Panc1 (cell line): ENCODE results near the gene AGER. TPM values are rescaled to one million over a fixed set of nuclear protein-coding genes. Genes with fewer than 3 reads are reported as not detected.

ENCODE experiments used
- ATAC-seq: fragments of 200-7000 bp; cut with Tn5 transposase; 2 replicates; pipeline ENCODE4 v1.9.1; 2020; ENCODE audit warnings: mild to moderate bottlenecking, moderate library complexity
- BruUV-seq: library from RNA; stranded (reverse); fragments of 400-500 nt; replicated peaks from 2 replicates; lab custom pipeline; 2021; lab: Mats Ljungman, UMichigan
- CTCF ChIA-PET: fragments of 300-600 bp; sonication (Branson Sonifier 250); formaldehyde crosslinking; loops from one replicate; lab custom pipeline; 2022; ENCODE audit warnings: antibody characterized with exemption; lab: Charles Lee
- POLR2A ChIA-PET: fragments of 300-600 bp; sonication (Branson Sonifier 250); formaldehyde crosslinking; loops from one replicate; lab custom pipeline; 2022; ENCODE audit warnings: antibody characterized with exemption; lab: Charles Lee
- DNase-seq: peaks from one replicate; pipeline ENCODE4 v3.0.0-alpha.2; 2010; ENCODE audit warnings: low read depth, low spot score
- H3K27ac ChIP-seq: 2 replicates; pipeline ENCODE4 v1.5.1; 2011; ENCODE audit warnings: mild to moderate bottlenecking, low read length, inconsistent platforms
- H3K27me3 ChIP-seq: fragments of 200-500 bp; sonication (Bioruptor generic); 2 replicates; pipeline ENCODE4 v1.6.0; 2014; ENCODE audit warnings: low read length, inconsistent platforms; ENCODE audit not compliant: control insufficient read depth, insufficient read depth
- H3K36me3 ChIP-seq: fragments of 200-500 bp; sonication (Bioruptor generic); 2 replicates; pipeline ENCODE4 v1.5.1; 2014; ENCODE audit warnings: inconsistent platforms, mild to moderate bottlenecking, low read length, moderate library complexity; ENCODE audit not compliant: control insufficient read depth, insufficient read depth
- H3K4me1 ChIP-seq: 2 replicates; pipeline ENCODE4 v1.5.1; 2011; ENCODE audit warnings: inconsistent platforms, mild to moderate bottlenecking, low read length, moderate library complexity; ENCODE audit not compliant: control insufficient read depth, insufficient read depth
- H3K4me3 ChIP-seq, 2 experiments: 2 replicates each; pipeline ENCODE4 v1.5.1; 2011 to 2012; ENCODE audit warnings: low read depth in 2 of 2, low read length in 2 of 2, mild to moderate bottlenecking in 2 of 2, inconsistent platforms in 1 of 2, moderate library complexity in 1 of 2
- H3K9me3 ChIP-seq: fragments of 200-500 bp; sonication (Bioruptor generic); 2 replicates; pipeline ENCODE4 v1.5.1; 2014; ENCODE audit warnings: low read depth, mild to moderate bottlenecking, inconsistent platforms, low read length, moderate library complexity; ENCODE audit not compliant: control insufficient read depth, insufficient read depth
- CTCF ChIP-seq: fragments of 450-650 bp; IDR thresholded peaks from 2 replicates; pipeline ENCODE4 v1.5.1; 2017; ENCODE audit warnings: mild to moderate bottlenecking
- POLR2AphosphoS5 ChIP-seq: IDR thresholded peaks from 2 replicates; pipeline ENCODE4 v1.6.1; 2012; ENCODE audit warnings: mild to moderate bottlenecking, low read depth, low read length, moderate library complexity
- REST ChIP-seq, 2 experiments: IDR thresholded peaks; 2 replicates each; pipeline ENCODE4 v1.6.1; 2011 to 2012; ENCODE audit warnings: low read depth in 2 of 2, control low read depth in 1 of 2, low read length in 1 of 2, mild to moderate bottlenecking in 1 of 2, moderate library complexity in 1 of 2; ENCODE audit not compliant: insufficient read depth in 1 of 2
- SIN3A ChIP-seq: IDR thresholded peaks from 2 replicates; pipeline ENCODE4 v1.6.1; 2012; ENCODE audit warnings: low read depth, mild to moderate bottlenecking, low read length, moderate library complexity, borderline replicate concordance; ENCODE audit not compliant: insufficient read depth
- TCF7L2 ChIP-seq: IDR thresholded peaks from 2 replicates; pipeline ENCODE4 v1.6.1; 2011; ENCODE audit warnings: mild to moderate bottlenecking, low read depth, low read length, inconsistent platforms
- in situ Hi-C: cut with HindIII; loops from 2 replicates; pipeline ENCODE4 v1.10.0; 2016; ENCODE audit warnings: low sequenced_read_pairs, low pct_unique_long_range_greater_than_20kb
- intact Hi-C: fragments of 100-400 bp; cut with micrococcal nuclease; formaldehyde crosslinking; loops from one replicate; pipeline ENCODE4 v1.10.0; 2022; ENCODE audit not compliant: unreplicated experiment
- total RNA-seq: library from RNA; stranded (reverse); gene quantifications from one replicate; pipeline ENCODE4 v1.2.1, GENCODE V29; 2021; ENCODE audit not compliant: unreplicated experiment

Gene AGER
- total RNA-seq, 1 experiment from 2014 or later: 3.7 TPM

DNA sequence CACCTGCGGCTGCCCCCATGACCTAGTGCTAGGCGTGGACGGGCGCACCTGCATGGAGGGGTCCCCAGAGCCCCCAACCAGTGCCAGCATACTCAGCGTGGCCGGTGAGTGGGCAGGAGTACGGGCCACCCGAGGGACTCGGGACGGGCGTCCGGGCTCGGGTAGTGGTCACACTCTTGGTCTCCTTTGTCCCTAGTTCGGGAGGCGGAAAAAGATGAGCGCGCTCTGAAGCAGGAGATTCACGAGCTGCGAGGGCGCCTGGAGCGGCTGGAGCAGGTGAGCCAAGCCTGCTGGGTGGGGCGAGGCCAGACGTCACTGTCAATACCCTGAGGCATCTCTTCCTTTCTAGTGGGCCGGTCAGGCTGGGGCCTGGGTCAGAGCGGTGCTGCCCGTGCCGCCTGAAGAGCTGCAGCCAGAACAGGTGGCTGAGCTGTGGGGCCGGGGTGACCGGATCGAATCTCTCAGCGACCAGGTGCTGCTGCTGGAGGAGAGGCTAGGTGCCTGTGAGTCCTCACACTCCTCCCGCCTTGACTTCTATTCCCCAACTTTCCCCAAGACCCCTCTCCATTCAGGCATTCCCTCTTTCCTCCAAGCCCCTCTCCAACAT, 16.8 kb downstream of the AGER start:
- Histone ChIP-seq H3K27ac (no peak overlapping the region), H3K4me3 (no peak overlapping the region), H3K27me3 (no peaks in the 10 kb centered on the region), H3K9me3 (no peaks in the 10 kb centered on the region), H3K4me1 (no peaks in the 10 kb centered on the region), H3K36me3 (0 out of 2 replicates have a peak, but pooled peaks cover 2% of the 10 kb centered on the region)
- ATAC-seq (peak; percentile 31; the same call in 1 of the 2 replicates), DNase-seq (no peak)
- CTCF ChIA-PET: no interaction called here
- no TSS peak for BruUV-seq
- intact Hi-C loops (no loop called here), in situ Hi-C loops (no loop called here)
- TF ChIP-seq CTCF (no peak), POLR2AphosphoS5 (no peak), SIN3A (no peak), TCF7L2 (no peak), REST (IDR thresholded peaks at IDR 0.05; ENCODE audit: insufficient read depth in 1 of 2, low read depth in 2 of 2, low read length in 1 of 2) (no peak)
- POLR2A ChIA-PET: no interaction called here

GRCh38 chr6:32166411-32167061, 17.5 kb downstream of the AGER start:
- no peaks in the 10 kb centered on the region for H3K27me3 ChIP-seq
- no peaks in the 10 kb centered on the region for H3K4me1 ChIP-seq
- DNase-seq (no peak), ATAC-seq (no peak; the same call in 1 of the 2 replicates)
- 0 out of 2 replicates have a peak, but pooled peaks cover under 1% of the 10 kb centered on the region for H3K36me3 ChIP-seq
- TF ChIP-seq TCF7L2: no peak
- TF ChIP-seq REST (IDR thresholded peaks at IDR 0.05; ENCODE audit: insufficient read depth in 1 of 2, low read depth in 2 of 2, low read length in 1 of 2): no peak
- TF ChIP-seq POLR2AphosphoS5: no peak
- TF ChIP-seq CTCF: no peak
- TF ChIP-seq SIN3A: no peak
- H3K27ac ChIP-seq: no peak overlapping the region
- no peaks in the 10 kb centered on the region for H3K9me3 ChIP-seq
- in situ Hi-C loops (no loop called here), intact Hi-C loops (no loop called here)
- CTCF ChIA-PET: no interaction called here
- H3K4me3 ChIP-seq: no peak overlapping the region
- POLR2A ChIA-PET: no interaction called here
- no TSS peak for BruUV-seq
